ENCODE results near the gene UBE3D.

DNA sequence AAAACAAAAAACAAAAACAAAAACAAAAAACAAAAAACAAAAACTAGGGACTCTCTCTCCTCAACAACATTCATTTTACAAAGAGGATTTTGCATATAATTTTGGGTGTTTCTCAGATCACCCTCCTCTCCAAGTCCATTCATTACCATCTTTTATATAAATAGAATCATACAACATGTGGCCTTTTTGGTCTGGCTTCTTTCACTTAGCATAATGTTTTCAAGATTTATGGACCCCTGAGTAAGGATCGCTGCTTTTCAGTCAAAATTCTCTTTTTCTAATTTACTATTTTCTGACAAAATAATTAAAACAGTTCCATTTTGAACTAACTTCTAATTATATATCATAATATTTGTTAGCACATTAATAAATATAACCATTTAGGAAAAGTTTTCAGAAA, 94.8 kb downstream of the UBE3D start:
- TF ChIP-seq, protein P1, sequence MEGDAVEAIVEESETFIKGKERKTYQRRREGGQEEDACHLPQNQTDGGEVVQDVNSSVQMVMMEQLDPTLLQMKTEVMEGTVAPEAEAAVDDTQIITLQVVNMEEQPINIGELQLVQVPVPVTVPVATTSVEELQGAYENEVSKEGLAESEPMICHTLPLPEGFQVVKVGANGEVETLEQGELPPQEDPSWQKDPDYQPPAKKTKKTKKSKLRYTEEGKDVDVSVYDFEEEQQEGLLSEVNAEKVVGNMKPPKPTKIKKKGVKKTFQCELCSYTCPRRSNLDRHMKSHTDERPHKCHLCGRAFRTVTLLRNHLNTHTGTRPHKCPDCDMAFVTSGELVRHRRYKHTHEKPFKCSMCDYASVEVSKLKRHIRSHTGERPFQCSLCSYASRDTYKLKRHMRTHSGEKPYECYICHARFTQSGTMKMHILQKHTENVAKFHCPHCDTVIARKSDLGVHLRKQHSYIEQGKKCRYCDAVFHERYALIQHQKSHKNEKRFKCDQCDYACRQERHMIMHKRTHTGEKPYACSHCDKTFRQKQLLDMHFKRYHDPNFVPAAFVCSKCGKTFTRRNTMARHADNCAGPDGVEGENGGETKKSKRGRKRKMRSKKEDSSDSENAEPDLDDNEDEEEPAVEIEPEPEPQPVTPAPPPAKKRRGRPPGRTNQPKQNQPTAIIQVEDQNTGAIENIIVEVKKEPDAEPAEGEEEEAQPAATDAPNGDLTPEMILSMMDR (IDR thresholded peaks at IDR 0.05; ENCODE audit: low read depth, low read length, poor library complexity, severe bottlenecking), result no peak
- no peak for TF ChIP-seq EZH2phosphoT487 (IDR thresholded peaks at IDR 0.05; ENCODE audit: borderline replicate concordance, low read length)
